H1 (cell line): Measurements from ENCODE around the gene ARID1B. TPM values are rescaled to one million over a fixed set of nuclear protein-coding genes. Genes with fewer than 3 reads are reported as not detected.

Experiments
- CTCF ChIA-PET: fragments of 300-600 bp; sonication (Branson Sonifier 250); formaldehyde crosslinking; loops from one replicate; lab custom pipeline; 2021; ENCODE audit not compliant: partially characterized antibody; lab: Charles Lee
- POLR2A ChIA-PET: fragments of 300-600 bp; sonication (Branson Sonifier 250); formaldehyde crosslinking; loops from one replicate; lab custom pipeline; 2021; ENCODE audit warnings: inconsistent platforms; ENCODE audit not compliant: partially characterized antibody; lab: Charles Lee
- DNase-seq, 2 experiments: peaks; one replicate each; pipeline versions ENCODE4 v3.0.0 to v3.0.0-alpha.2; 2010 to 2022; ENCODE audit warnings: low spot score in 2 of 2, low read depth in 1 of 2, mixed read lengths in 1 of 2
- FAIRE-seq: peaks from 2 replicates; lab custom pipeline; 2011; peaks lifted over from hg19 to GRCh38; lab: Jason Lieb, UNC
- H2AFZ ChIP-seq: 2 replicates; pipeline ENCODE4 v1.8.1; 2012; ENCODE audit warnings: low read length, inconsistent platforms
- H2AK5ac ChIP-seq: 2 replicates; pipeline ENCODE4 v1.6.1; 2013; ENCODE audit warnings: low read depth, low read length
- H2BK120ac ChIP-seq: replicated peaks from 2 replicates; pipeline ENCODE3; 2013; ENCODE audit warnings: low read depth, low read length, inconsistent platforms
- H2BK12ac ChIP-seq: 2 replicates; pipeline ENCODE4 v1.6.1; 2013; ENCODE audit warnings: low read depth, low read length
- H2BK15ac ChIP-seq: 2 replicates; pipeline ENCODE4 v1.6.1; 2013; ENCODE audit warnings: low read length
- H2BK20ac ChIP-seq: 2 replicates; pipeline ENCODE4 v1.6.1; 2013; ENCODE audit warnings: low read length
- H2BK5ac ChIP-seq: 2 replicates; pipeline ENCODE4 v1.6.1; 2013; ENCODE audit warnings: low read depth, low read length
- H3K14ac ChIP-seq: 2 replicates; pipeline ENCODE4 v1.6.1; 2013; ENCODE audit warnings: inconsistent platforms; ENCODE audit not compliant: insufficient read length
- H3K18ac ChIP-seq: 2 replicates; pipeline ENCODE4 v1.6.1; 2013; ENCODE audit warnings: low read length; ENCODE audit errors: extremely low read depth
- H3K23ac ChIP-seq: 2 replicates; pipeline ENCODE4 v1.6.1; 2013; ENCODE audit warnings: inconsistent platforms; ENCODE audit not compliant: insufficient read length
- H3K23me2 ChIP-seq: 2 replicates; pipeline ENCODE4 v1.6.1; 2013; ENCODE audit warnings: low read depth, low read length
- H3K27ac ChIP-seq: 2 replicates; pipeline ENCODE4 v1.6.1; 2011; ENCODE audit warnings: low read depth, low read length, inconsistent platforms
- H3K27me3 ChIP-seq, 4 experiments: replicated peaks in 1 of 4; 1 replicate in 1 of 4; 2 replicates in 3 of 4; pipeline versions ENCODE4 v1.6.1 to v1.8.1; 2011 to 2013; ENCODE audit warnings: low read length in 3 of 4, mild to moderate bottlenecking in 3 of 4, inconsistent platforms in 2 of 4, mixed read lengths in 2 of 4, moderate library complexity in 1 of 4; ENCODE audit not compliant: control insufficient read depth in 3 of 4, insufficient read depth in 3 of 4; ENCODE audit errors: extremely low read depth in 1 of 4
- H3K36me3 ChIP-seq, 4 experiments: 2 replicates each; pipeline versions ENCODE4 v1.6.1 to v1.8.1; 2011 to 2013; ENCODE audit warnings: mild to moderate bottlenecking in 4 of 4, low read length in 3 of 4, moderate library complexity in 2 of 4, control low read depth in 1 of 4, inconsistent platforms in 1 of 4; ENCODE audit not compliant: insufficient read depth in 4 of 4, control insufficient read depth in 2 of 4
- H3K4ac ChIP-seq: replicated peaks from 2 replicates; pipeline ENCODE3; 2013; ENCODE audit warnings: low read length, low read depth, mixed read lengths, inconsistent platforms; ENCODE audit not compliant: insufficient read length
- H3K4me1 ChIP-seq, 4 experiments: replicated peaks in 1 of 4; 1 replicate in 1 of 4; 2 replicates in 3 of 4; pipeline versions ENCODE4 v1.6.1 to v1.8.1; 2011 to 2013; ENCODE audit warnings: low read length in 3 of 4, inconsistent platforms in 2 of 4, mixed read lengths in 1 of 4; ENCODE audit not compliant: insufficient read depth in 4 of 4, control insufficient read depth in 3 of 4
- H3K4me2 ChIP-seq, 2 experiments: 2 replicates each; pipeline versions ENCODE4 v1.6.1 to v1.8.1; 2011 to 2013; ENCODE audit warnings: low read depth in 2 of 2, low read length in 2 of 2, control low read depth in 1 of 2, inconsistent platforms in 1 of 2, mild to moderate bottlenecking in 1 of 2; ENCODE audit not compliant: insufficient read depth in 1 of 2
- H3K4me3 ChIP-seq, 4 experiments: fragments of 200-600, 300-600 bp in 1 of 4; sonication (generic), shearing (Covaris generic), sonication (Bioruptor Twin) in 1 of 4; 2 replicates each; pipeline versions ENCODE4 v1.5.1 to v1.8.1; 2011 to 2016; ENCODE audit warnings: low read length in 4 of 4, low read depth in 3 of 4, control low read depth in 2 of 4, inconsistent platforms in 2 of 4, mild to moderate bottlenecking in 2 of 4, mixed read lengths in 1 of 4, moderate library complexity in 1 of 4; ENCODE audit not compliant: insufficient read depth in 2 of 4; ENCODE audit errors: extremely low read depth in 1 of 4
- H3K56ac ChIP-seq: replicated peaks from 2 replicates; pipeline ENCODE3; 2013; ENCODE audit warnings: low read depth, mild to moderate bottlenecking, mixed read lengths, low read length, inconsistent platforms; ENCODE audit not compliant: insufficient read length
- H3K79me1 ChIP-seq: 2 replicates; pipeline ENCODE4 v1.6.1; 2013; ENCODE audit warnings: low read depth, low read length, control low read depth
- H3K79me2 ChIP-seq, 2 experiments: 2 replicates each; pipeline versions ENCODE4 v1.6.1 to v1.8.1; 2012 to 2013; ENCODE audit warnings: low read length in 2 of 2, mild to moderate bottlenecking in 2 of 2, inconsistent platforms in 1 of 2; ENCODE audit not compliant: insufficient read depth in 2 of 2, control insufficient read depth in 1 of 2
- H3K9ac ChIP-seq, 4 experiments: replicated peaks in 1 of 4; 1 replicate in 1 of 4; 2 replicates in 3 of 4; pipeline versions ENCODE4 v1.6.1 to v1.8.1; 2011 to 2013; ENCODE audit warnings: low read depth in 3 of 4, low read length in 3 of 4, control low read depth in 2 of 4, mild to moderate bottlenecking in 2 of 4, moderate library complexity in 2 of 4, inconsistent platforms in 1 of 4; ENCODE audit errors: extremely low read depth in 1 of 4
- H3K9me3 ChIP-seq, 2 experiments: 2 replicates each; pipeline versions ENCODE4 v1.6.1 to v1.8.1; 2012 to 2013; ENCODE audit warnings: mild to moderate bottlenecking in 2 of 2, moderate library complexity in 2 of 2, control low read depth in 1 of 2, inconsistent platforms in 1 of 2, low read depth in 1 of 2, low read length in 1 of 2, mixed read lengths in 1 of 2; ENCODE audit not compliant: insufficient read depth in 2 of 2
- H4K20me1 ChIP-seq, 2 experiments: replicated peaks in 1 of 2; 2 replicates each; pipeline versions ENCODE3 to v1.8.1; 2011 to 2013; ENCODE audit warnings: inconsistent platforms in 2 of 2, low read length in 2 of 2, mild to moderate bottlenecking in 1 of 2; ENCODE audit not compliant: insufficient read depth in 2 of 2, control insufficient read depth in 1 of 2
- H4K5ac ChIP-seq: 2 replicates; pipeline ENCODE4 v1.6.1; 2013; ENCODE audit warnings: low read length, low read depth, mixed read lengths, inconsistent platforms; ENCODE audit not compliant: insufficient read length
- H4K8ac ChIP-seq: 2 replicates; pipeline ENCODE4 v1.8.0; 2013; ENCODE audit warnings: mild to moderate bottlenecking, moderate library complexity, low read length, inconsistent platforms; ENCODE audit not compliant: insufficient read depth; ENCODE audit errors: extremely low read depth
- H4K91ac ChIP-seq: replicated peaks from 2 replicates; pipeline ENCODE3; 2013; ENCODE audit warnings: low read length, mixed read lengths, inconsistent platforms; ENCODE audit not compliant: insufficient read length
- EGR1 ChIP-seq: IDR thresholded peaks from 2 replicates; pipeline ENCODE4 v1.6.1; 2011; ENCODE audit warnings: low read depth, low read length, borderline replicate concordance
- KDM1A ChIP-seq: fragments of 200-600, 300-600 bp; sonication (generic); IDR thresholded peaks from 2 replicates; pipeline ENCODE4 v1.7.1; 2016; ENCODE audit warnings: mild to moderate bottlenecking, low read length, borderline replicate concordance
- SP2 ChIP-seq: IDR thresholded peaks from 2 replicates; pipeline ENCODE4 v1.6.1; 2012; ENCODE audit warnings: mild to moderate bottlenecking, low read length, inconsistent platforms
- WGBS, 2 experiments: shearing (Covaris generic) in 1 of 2; methylation state at CpG; one replicate each; pipeline versions ENCODE4 v1.1.6 to v1.1.7; 2013 to 2015; ENCODE audit warnings: low lambda C conversion rate in 2 of 2, mixed read lengths in 2 of 2, inconsistent platforms in 1 of 2, low coverage in 1 of 2, missing lambda C conversion rate in 1 of 2; ENCODE audit not compliant: insufficient replicate concordance in 2 of 2, insufficient coverage in 1 of 2, insufficient read length in 1 of 2; ENCODE audit errors: extremely low coverage in 1 of 2, missing lambda C conversion rate in 1 of 2; 5-methylcytosine and 5-hydroxymethylcytosine counted together
- polyA plus RNA-seq, 7 experiments: library from polyadenylated mRNA; depleted of rRNA in 3 of 7; stranded (reverse) in 5 of 7; unstranded in 2 of 7; fragments of >200 nt in 5 of 7; fragments of 200-250 nt in 2 of 7; gene quantifications; 1 replicate in 5 of 7; 2 replicates in 1 of 7; 4 replicates in 1 of 7; pipeline versions ENCODE4 v1.2.1 to v1.2.3, GENCODE V29; 2011 to 2013; ENCODE audit warnings: missing spikeins in 2 of 7, mixed read lengths in 2 of 7
- total RNA-seq: library from RNA; stranded (reverse); fragmentation: NEBNext Ultra II Directional; extraction: Animal tissue kit (Norgen Biotek cat#: 25700); gene quantifications from 2 replicates; pipeline ENCODE4 v1.2.1, GENCODE V29; 2021

Gene ARID1B
- total and polyA plus RNA-seq, 2 of the 8 experiments (the other 6 are each of a cell fraction or from before 2014, with no cell fraction given) = 24.3 to 70.3 TPM

DNA sequence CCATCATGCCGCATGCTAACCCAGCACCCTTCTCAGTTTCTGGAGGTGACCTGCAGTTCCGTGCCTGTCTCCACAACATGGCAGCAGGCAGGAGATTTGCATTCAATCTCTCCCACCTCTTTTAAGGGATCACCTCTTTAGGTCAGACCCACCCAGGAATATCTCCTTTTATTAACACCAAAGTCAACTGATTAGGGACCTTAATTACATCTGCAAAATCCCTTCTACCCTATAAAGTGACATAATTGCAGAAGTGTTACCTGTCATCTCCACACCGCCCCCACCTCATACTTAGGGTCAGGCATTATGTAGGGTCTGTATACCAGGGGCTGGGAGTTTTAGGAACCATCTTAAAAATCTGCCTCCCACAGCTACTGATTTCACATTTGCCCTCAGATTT lies 278.7 kb downstream of the ARID1B start:
- H4K20me1 ChIP-seq = peaks cover 0 to under 1% of the 10 kb centered on the region in 2 experiments
- no peak overlapping the region for H2BK12ac ChIP-seq
- H3K9me3 ChIP-seq = peaks cover 5 to 8% of the 10 kb centered on the region in 2 experiments; a peak in 2 of 4 replicates
- no peak overlapping the region for H2AK5ac ChIP-seq
- no peak overlapping the region for H3K27ac ChIP-seq
- ChIA-PET CTCF (interaction anchor here (0.6 to 2.1 kb wide), 4 partner anchors 9 to 35 kb away, joined by 3 to 5 read pairs (median 4); no protein-coding TSS in a partner anchor), POLR2A (no interaction called here)
- H3K23ac ChIP-seq = no peak overlapping the region
- H4K8ac ChIP-seq = no peak overlapping the region
- H4K91ac ChIP-seq = no peak overlapping the region
- no peak overlapping the region for H2BK120ac ChIP-seq
- H3K27me3 ChIP-seq = no peaks in the 10 kb centered on the region
- H3K36me3 ChIP-seq = no peaks in the 10 kb centered on the region; a peak in 1 of 8 replicates
- H3K9ac ChIP-seq = no peak overlapping the region
- H3K79me2 ChIP-seq = peaks cover 3 to 46% of the 10 kb centered on the region in 2 experiments; a peak in 3 of 4 replicates
- no peak overlapping the region for H2BK20ac ChIP-seq
- H2BK15ac ChIP-seq = no peak overlapping the region
- no peak overlapping the region for H2BK5ac ChIP-seq
- no peak for DNase-seq
- no peak overlapping the region for H3K56ac ChIP-seq
- no peak overlapping the region for H3K4ac ChIP-seq
- no peak overlapping the region for H3K18ac ChIP-seq
- H3K23me2 ChIP-seq = no peaks in the 10 kb centered on the region
- H3K79me1 ChIP-seq = no peaks in the 10 kb centered on the region; the same call in 1 of the 2 replicates
- H3K4me3 ChIP-seq = no peak overlapping the region
- 98% methylated on average over 3 of the region's 3 CpGs; no CpG with 5 or more reads in 1 of the 2 experiments for WGBS, 2 experiments
- no peak overlapping the region for H3K14ac ChIP-seq
- H2AFZ ChIP-seq = no peak overlapping the region
- no peak overlapping the region for H4K5ac ChIP-seq
- H3K4me1 ChIP-seq = peaks cover 0 to 9% (median 3%) of the 10 kb centered on the region in 4 experiments; a peak in 4 of 7 replicates
- no peak for FAIRE-seq
- H3K4me2 ChIP-seq = no peak overlapping the region
- peak; percentile 36; the same call in 1 of the 2 replicates for TF ChIP-seq KDM1A
- TF ChIP-seq SP2 = no peak
- no peak for TF ChIP-seq EGR1
